ENCODE results near the gene SLCO2A1. TPM values are rescaled to one million over a fixed set of nuclear protein-coding genes. Genes with fewer than 3 reads are reported as not detected.
A peak's percentile ranks its signal among the peaks of the same experiment; 100 is the strongest.

SLCO2A1 gene
- total RNA-seq, 4 donors from 2014 or later = 15.0 to 33.0 (median 19.2) TPM

DNA sequence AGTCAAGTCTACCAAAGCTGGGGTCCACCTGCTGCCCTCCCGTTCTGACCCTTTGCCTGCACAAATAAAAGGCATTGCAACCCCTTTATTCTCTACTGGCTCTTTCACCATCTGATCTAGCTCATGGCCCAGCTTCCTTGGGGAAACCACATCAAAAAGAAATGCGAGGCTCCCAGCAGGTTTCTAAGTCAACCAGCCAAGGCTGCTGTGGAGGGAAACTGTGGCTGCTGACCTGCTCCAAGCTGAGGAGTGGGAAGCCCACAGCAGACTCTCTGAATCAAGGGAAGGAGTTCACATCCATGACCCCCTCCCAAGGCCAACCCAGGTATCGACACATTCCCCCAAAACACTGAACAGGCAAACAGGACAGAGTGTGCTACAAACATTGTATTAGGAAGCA, 25.2 kb upstream of the SLCO2A1 start:
- Histone ChIP-seq H3K4me3 (no peak overlapping the region), H3K27ac (no peak overlapping the region), H3K27me3 (no peaks in the 10 kb centered on the region), H3K4me1 (peaks cover 0 to 33% (median 0%) of the 10 kb centered on the region in 4 donors), H3K9me3 (no peaks in the 10 kb centered on the region), H3K36me3 (no peaks in the 10 kb centered on the region)
- DNase-seq = peak in 1 of 3 donors; percentile 23
- no peak for TF ChIP-seq POLR2A (IDR thresholded peaks at IDR 0.05)
- TF ChIP-seq, protein P1, sequence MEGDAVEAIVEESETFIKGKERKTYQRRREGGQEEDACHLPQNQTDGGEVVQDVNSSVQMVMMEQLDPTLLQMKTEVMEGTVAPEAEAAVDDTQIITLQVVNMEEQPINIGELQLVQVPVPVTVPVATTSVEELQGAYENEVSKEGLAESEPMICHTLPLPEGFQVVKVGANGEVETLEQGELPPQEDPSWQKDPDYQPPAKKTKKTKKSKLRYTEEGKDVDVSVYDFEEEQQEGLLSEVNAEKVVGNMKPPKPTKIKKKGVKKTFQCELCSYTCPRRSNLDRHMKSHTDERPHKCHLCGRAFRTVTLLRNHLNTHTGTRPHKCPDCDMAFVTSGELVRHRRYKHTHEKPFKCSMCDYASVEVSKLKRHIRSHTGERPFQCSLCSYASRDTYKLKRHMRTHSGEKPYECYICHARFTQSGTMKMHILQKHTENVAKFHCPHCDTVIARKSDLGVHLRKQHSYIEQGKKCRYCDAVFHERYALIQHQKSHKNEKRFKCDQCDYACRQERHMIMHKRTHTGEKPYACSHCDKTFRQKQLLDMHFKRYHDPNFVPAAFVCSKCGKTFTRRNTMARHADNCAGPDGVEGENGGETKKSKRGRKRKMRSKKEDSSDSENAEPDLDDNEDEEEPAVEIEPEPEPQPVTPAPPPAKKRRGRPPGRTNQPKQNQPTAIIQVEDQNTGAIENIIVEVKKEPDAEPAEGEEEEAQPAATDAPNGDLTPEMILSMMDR (IDR thresholded peaks at IDR 0.05) = no peak

DNA sequence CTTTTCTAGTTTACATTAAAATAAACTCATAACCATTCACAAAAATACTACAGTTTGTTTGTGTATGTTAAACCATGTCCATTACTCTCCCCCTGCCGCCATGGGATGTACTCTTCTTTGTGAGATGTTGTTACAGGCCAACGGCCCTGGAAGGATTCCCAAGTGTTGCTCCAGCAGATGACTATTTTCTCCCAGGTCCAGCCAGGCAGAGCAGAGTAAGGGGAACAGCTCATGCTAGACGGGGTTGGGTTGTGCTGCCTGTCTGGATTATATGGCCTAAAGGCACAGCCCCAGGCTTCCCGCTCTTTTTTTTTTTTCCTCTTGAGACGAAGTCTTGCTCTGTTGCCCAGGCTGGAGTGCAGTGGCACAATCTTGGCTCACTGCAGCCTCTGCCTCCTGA, 24.5 kb upstream of the SLCO2A1 start:
- Histone ChIP-seq H3K4me1 (peaks cover 0 to 26% (median 0%) of the 10 kb centered on the region in 4 donors), H3K27me3 (no peaks in the 10 kb centered on the region), H3K4me3 (no peak overlapping the region), H3K36me3 (no peaks in the 10 kb centered on the region), H3K27ac (no peak overlapping the region), H3K9me3 (no peaks in the 10 kb centered on the region)
- peak in 1 of 3 donors; percentile 29 for DNase-seq
- TF ChIP-seq, protein P1 (IDR thresholded peaks at IDR 0.05) = no peak
- TF ChIP-seq POLR2A (IDR thresholded peaks at IDR 0.05) = no peak

DNA sequence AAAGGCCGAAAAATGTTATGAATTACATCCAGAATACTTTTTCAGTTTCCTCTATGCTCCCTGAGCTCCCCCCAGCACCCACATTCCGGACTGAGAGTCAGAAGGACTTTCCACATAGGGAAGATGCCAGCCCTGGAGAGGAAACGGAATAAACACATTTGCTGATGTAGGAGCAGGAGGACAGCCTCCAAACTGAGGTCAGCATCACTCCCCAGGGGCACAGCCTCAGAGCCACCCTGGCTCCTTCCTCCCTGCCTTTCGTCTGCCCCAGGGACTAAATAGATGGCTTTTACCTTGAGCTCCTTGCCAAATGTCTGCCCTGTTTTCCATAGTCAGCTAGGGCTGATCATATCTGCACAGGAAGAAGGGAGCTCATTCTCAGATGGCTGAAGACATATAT, 22.6 kb upstream of the SLCO2A1 start:
- H3K36me3 ChIP-seq = no peaks in the 10 kb centered on the region
- no peaks in the 10 kb centered on the region for H3K9me3 ChIP-seq
- H3K27me3 ChIP-seq = no peaks in the 10 kb centered on the region
- peaks cover 0 to 12% (median 0%) of the 10 kb centered on the region in 4 donors for H3K4me1 ChIP-seq
- H3K4me3 ChIP-seq = no peak overlapping the region
- H3K27ac ChIP-seq = no peak overlapping the region
- DNase-seq = peak in 1 of 3 donors; percentile 7
- TF ChIP-seq, protein P1 (IDR thresholded peaks at IDR 0.05) = no peak
- TF ChIP-seq POLR2A (IDR thresholded peaks at IDR 0.05) = no peak

DNA sequence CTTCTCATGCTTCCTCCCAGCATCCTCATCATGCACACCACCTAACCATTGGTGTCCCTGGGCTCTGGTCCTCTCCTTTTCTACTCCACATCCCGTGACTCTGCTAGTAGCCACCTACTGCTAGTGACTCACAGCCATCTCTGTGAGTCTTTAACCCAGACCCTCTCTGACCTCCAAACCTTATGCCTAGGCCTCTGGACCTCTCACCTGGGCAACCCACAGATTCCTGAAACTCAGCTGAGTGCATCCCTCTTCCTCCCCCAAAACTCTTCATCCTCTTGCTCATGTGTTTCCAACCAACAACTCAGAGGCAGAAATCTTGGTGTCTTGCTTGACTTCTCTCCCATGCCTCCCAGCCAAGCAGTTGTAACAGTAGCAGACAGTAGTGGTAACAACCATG, 20.0 kb upstream of the SLCO2A1 start:
- Histone ChIP-seq H3K27me3 (no peaks in the 10 kb centered on the region), H3K4me3 (no peak overlapping the region), H3K9me3 (no peaks in the 10 kb centered on the region), H3K36me3 (no peaks in the 10 kb centered on the region), H3K4me1 (no peaks in the 10 kb centered on the region), H3K27ac (no peak overlapping the region)
- TF ChIP-seq POLR2A (IDR thresholded peaks at IDR 0.05) = no peak
- TF ChIP-seq, protein P1 (IDR thresholded peaks at IDR 0.05) = no peak
- DNase-seq = no peak

DNA sequence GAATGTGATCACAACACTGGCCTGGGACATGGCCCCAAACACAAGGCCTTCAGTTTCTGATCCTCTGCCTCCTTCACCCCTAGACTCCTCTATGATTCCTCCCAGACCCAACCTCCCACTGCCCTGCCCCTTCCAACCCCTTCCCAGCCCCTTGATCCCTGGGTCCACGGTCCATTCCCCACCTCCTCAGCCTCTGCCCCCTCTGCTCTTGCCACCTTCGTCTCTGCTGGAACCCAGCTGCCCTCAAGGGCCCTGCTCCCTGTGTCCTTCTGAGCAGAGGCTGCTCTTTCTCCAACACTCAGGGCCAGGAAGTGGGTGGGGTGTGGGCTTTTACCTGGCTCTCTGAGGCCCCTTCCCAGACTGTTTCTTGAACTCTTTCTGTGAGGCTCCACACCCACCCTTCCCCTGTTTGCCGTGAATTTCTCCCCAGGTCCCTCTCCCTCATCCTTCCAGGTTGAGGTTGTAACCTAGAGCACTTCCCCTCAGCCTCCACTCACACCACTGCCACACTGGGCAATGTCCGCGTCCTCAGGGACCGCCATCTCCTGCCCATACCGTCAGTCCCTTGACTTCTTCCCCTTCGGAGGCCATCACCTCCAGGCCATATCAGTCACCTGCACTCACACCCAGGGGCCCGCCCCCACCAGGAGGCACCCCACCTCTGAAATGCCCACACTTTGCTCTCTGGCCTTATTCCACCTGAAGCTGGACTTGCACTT, 18.7 kb upstream of the SLCO2A1 start:
- no peak for DNase-seq
- Histone ChIP-seq H3K27ac (no peak overlapping the region), H3K4me1 (no peaks in the 10 kb centered on the region), H3K27me3 (no peaks in the 10 kb centered on the region), H3K4me3 (no peak overlapping the region), H3K9me3 (no peaks in the 10 kb centered on the region), H3K36me3 (no peaks in the 10 kb centered on the region)
- TF ChIP-seq, protein P1 (IDR thresholded peaks at IDR 0.05) = no peak
- no peak for TF ChIP-seq POLR2A (IDR thresholded peaks at IDR 0.05)

All from Peyer's patch (tissue), 4 donors.